ENCODE measurements around the gene URB1. TPM values are rescaled to one million over a fixed set of nuclear protein-coding genes. Genes with fewer than 3 reads are reported as not detected.

The URB1 gene
- total and polyA plus RNA-seq, 2 experiments from 2014 or later, result 7.7 to 44.1 TPM

DNA sequence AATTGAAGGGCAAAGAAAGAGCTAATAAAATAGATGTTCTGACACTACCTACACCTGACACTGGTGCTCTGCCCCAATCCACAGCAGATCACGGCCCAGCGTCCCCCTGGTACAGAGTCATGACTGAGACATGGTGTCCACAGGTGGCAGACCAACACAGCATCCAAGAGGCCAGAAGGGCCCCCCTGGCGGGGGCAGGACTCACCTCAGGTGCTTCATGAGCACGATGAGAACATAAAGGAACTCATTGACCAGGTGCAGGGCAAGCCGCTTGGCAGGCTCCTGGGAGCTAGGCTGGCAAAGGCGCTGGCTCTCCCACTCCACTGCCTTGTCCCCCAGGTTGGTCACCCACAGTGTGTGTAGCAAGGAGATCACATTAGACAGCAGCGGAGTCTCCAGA, 73.8 kb downstream of the URB1 start:
- Histone ChIP-seq H3K4me2 (no peak overlapping the region), H3K36me3 (ENCODE audit: insufficient read depth) (peaks cover 63% of the 10 kb centered on the region), H3K27me3 (ENCODE audit: insufficient read depth) (no peaks in the 10 kb centered on the region), H4K20me1 (replicated peaks; ENCODE audit: insufficient read depth) (peaks cover under 1% of the 10 kb centered on the region; the same call in 1 of the 2 replicates), H3F3A (replicated peaks; ENCODE audit: low read depth) (no peaks in the 10 kb centered on the region), H3K27ac (ENCODE audit: low read depth) (no peak overlapping the region), H3K79me2 (replicated peaks; ENCODE audit: insufficient read depth) (no peaks in the 10 kb centered on the region), H3K4me3 (no peak overlapping the region), H3K4me1 (ENCODE audit: insufficient read depth) (no peaks in the 10 kb centered on the region), H3K9me2 (ENCODE audit: insufficient read depth) (no peaks in the 10 kb centered on the region), H2AFZ (no peak overlapping the region)
- Mint-ChIP-seq H3K4me3 (no peak overlapping the region), H3K9me3 (no peaks in the 10 kb centered on the region), H3K36me3 (ENCODE audit: low read depth) (peaks cover 86% of the 10 kb centered on the region), H3K27me3 (ENCODE audit: insufficient read depth, low read depth, poor library complexity) (peaks cover 4% of the 10 kb centered on the region), H3K27ac (no peak overlapping the region), H3K4me1 (no peaks in the 10 kb centered on the region)
- ATAC-seq (no peak), DNase-seq (ENCODE audit: low spot score) (no peak)
- TF ChIP-seq EZH2 (IDR thresholded peaks at IDR 0.05; ENCODE audit: low read depth, unreplicated experiment) (no peak), POLR2AphosphoS5 (IDR thresholded peaks at IDR 0.05; ENCODE audit: low read depth) (no peak), JUNB (IDR thresholded peaks at IDR 0.05; ENCODE audit: unreplicated experiment) (no peak)
- TF ChIP-seq, protein P1, sequence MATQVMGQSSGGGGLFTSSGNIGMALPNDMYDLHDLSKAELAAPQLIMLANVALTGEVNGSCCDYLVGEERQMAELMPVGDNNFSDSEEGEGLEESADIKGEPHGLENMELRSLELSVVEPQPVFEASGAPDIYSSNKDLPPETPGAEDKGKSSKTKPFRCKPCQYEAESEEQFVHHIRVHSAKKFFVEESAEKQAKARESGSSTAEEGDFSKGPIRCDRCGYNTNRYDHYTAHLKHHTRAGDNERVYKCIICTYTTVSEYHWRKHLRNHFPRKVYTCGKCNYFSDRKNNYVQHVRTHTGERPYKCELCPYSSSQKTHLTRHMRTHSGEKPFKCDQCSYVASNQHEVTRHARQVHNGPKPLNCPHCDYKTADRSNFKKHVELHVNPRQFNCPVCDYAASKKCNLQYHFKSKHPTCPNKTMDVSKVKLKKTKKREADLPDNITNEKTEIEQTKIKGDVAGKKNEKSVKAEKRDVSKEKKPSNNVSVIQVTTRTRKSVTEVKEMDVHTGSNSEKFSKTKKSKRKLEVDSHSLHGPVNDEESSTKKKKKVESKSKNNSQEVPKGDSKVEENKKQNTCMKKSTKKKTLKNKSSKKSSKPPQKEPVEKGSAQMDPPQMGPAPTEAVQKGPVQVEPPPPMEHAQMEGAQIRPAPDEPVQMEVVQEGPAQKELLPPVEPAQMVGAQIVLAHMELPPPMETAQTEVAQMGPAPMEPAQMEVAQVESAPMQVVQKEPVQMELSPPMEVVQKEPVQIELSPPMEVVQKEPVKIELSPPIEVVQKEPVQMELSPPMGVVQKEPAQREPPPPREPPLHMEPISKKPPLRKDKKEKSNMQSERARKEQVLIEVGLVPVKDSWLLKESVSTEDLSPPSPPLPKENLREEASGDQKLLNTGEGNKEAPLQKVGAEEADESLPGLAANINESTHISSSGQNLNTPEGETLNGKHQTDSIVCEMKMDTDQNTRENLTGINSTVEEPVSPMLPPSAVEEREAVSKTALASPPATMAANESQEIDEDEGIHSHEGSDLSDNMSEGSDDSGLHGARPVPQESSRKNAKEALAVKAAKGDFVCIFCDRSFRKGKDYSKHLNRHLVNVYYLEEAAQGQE (IDR thresholded peaks at IDR 0.05; ENCODE audit: unreplicated experiment), result no peak

DNA sequence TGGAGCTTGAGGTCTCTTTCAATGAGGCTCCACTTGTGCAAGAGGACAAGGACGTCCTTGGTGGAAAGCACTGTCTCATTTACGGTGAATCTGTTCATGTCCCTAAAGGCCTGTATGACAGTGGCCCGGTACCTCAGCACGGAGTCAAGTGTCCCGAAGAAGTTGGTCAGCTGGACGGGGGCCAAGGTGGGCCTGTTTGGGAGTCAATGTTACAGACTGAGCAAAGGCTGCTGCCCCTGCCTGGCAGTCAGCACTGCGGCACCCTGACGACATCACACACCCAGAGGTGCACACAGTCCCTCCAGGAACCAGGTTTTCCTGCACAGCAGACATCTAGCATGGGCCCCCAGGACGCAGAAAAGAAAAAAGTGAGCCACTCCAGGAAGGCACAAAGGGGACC, 75.1 kb downstream of the URB1 start:
- Histone ChIP-seq H3K4me3 (no peak overlapping the region), H3K79me2 (replicated peaks; ENCODE audit: insufficient read depth) (no peaks in the 10 kb centered on the region; the same call in 1 of the 2 replicates), H3K4me2 (no peak overlapping the region), H3K27ac (ENCODE audit: low read depth) (no peak overlapping the region), H2AFZ (no peak overlapping the region), H3F3A (replicated peaks; ENCODE audit: low read depth) (no peaks in the 10 kb centered on the region), H3K27me3 (ENCODE audit: insufficient read depth) (no peaks in the 10 kb centered on the region), H3K4me1 (ENCODE audit: insufficient read depth) (no peaks in the 10 kb centered on the region), H3K9me2 (ENCODE audit: insufficient read depth) (no peaks in the 10 kb centered on the region), H4K20me1 (replicated peaks; ENCODE audit: insufficient read depth) (peaks cover 3% of the 10 kb centered on the region), H3K36me3 (ENCODE audit: insufficient read depth) (peaks cover 60% of the 10 kb centered on the region)
- DNase-seq (ENCODE audit: low spot score) (no peak), ATAC-seq (no peak)
- Mint-ChIP-seq H3K9me3 (no peaks in the 10 kb centered on the region), H3K27ac (no peak overlapping the region), H3K4me3 (no peak overlapping the region), H3K36me3 (ENCODE audit: low read depth) (peaks cover 76% of the 10 kb centered on the region), H3K27me3 (ENCODE audit: insufficient read depth, low read depth, poor library complexity) (peaks cover 4% of the 10 kb centered on the region), H3K4me1 (no peaks in the 10 kb centered on the region)
- no peak for TF ChIP-seq EZH2phosphoT487 (IDR thresholded peaks at IDR 0.05; ENCODE audit: unreplicated experiment)
- TF ChIP-seq POLR2AphosphoS5 (IDR thresholded peaks at IDR 0.05; ENCODE audit: low read depth), result no peak
